ENCODE data around the gene HMGB1.

HMGB1 gene

DNA sequence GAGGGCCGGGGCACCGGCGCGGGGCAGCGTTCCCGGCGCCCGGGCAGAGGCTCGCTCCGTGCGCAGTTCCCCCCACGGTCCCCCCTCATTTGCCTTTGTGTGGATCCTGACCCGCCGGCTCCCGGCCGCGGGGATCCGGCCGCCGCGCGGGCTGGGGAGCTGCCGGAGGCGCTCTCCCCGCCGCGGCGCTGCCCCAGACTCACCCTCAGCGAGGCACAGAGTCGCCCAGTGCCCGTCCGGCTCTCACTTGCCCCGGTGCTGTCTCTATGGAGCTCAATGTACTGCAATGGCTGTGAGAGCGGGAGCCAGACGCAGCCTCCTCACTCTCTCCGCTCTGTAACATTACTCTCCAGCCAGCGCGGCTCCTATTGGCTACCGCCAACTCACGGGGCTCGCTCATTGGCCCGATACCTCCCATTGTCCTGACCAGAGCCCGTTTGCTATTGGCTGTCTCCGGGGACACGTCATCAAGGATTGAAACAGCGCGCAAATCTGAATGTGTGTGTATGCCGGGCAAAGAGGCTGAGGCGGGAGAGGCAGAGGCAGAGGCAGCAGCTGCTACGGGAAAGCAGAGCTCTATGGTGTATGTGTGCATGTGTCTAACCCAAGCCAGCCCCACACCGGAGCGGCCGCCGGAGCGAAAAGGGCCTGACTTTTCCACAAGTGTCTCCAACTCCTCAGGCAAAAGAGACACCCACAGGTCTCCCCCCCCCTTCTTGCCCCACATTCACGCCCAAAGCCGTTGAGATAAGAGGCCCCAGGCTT lies at the start of gene HMGB1:
TSS of gene HMGB1 (minus strand) at position 344 of the 765 bp plus-strand sequence. CDS start 2,256 bp downstream, outside the sequence.
- peak; percentile 99 for DNase-seq

DNA sequence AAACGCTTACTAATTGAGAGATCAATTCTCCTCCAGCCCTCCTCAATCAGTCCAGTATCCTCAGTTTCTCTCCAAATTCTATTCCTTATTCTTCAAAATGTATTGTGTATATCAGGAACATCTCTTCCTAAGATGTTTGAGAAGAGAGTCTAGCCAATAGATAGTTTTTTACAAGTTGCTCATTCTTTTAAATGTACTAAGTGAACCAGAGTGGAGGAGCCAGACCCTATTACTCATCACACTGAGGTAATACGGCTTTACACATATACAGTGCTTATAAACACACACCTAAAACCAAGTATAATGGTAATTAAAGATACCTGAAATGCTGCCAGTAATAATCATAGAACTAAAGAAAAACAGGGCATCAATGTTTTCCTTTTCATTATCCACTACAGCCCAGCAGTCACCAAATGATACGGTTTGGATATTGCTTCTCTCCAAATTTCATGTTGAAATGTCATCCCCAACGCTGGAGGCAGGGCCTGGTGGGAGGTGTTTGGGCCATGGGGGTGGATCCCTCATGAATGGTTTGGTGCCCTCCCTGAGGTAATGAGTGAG lies 45.2 kb upstream of the HMGB1 start:
- no peak for DNase-seq

DNA sequence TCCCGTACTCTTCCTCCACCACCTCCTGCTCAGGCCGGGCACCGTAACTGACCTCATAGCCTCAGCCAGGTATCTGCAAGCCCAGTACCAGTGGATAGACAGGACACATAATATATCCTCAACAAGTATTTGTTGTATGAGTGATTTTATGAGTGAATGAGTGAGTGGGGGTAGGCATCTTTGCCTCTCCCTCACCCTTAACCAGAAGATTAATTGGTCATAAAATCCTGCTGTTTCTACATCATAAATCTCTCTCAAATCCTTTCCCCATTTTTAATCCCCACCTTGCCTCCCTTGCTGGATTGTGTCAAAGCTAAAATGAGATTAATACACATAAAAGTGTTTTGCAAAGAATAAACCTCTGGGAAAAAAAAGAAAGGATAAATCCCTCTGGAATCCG lies 44.4 kb upstream of the HMGB1 start:
- no peak for DNase-seq

DNA sequence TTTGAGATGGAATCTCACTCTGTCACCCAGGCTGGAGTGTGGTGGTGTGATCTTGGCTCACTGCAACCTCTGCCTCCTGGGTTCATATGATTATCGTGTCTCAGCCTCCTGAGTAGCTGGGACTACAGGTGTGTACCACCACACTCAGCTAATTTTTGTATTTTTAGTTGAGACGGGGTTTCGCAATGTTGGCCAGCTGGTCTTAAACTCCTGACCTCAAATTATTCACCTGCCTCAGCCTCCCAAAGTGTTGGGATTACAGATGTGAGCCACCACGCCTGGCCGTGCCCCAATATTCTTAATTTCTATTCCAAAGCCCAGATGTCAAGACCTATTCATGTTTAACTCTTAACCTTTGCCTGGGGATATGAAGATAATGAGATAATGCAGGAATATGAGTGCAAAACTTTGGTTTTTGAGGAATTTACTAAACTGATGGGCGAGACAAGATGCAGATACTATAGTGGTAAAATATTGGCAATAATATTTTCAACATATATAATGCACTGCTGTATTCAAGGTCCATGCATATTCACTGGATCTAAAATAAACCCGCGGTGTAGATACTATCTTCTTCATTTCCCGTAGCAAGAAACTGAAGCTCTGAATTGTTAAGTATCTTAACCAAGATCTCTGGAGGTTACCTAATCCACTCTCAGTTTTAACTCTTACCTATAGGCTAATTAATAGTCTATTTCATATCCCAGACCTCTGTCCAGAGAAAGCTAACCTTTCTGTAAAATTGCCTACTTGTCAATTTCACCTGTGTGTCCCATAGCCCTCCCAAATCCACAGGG lies 43.7 kb upstream of the HMGB1 start:
- no peak for DNase-seq

DNA sequence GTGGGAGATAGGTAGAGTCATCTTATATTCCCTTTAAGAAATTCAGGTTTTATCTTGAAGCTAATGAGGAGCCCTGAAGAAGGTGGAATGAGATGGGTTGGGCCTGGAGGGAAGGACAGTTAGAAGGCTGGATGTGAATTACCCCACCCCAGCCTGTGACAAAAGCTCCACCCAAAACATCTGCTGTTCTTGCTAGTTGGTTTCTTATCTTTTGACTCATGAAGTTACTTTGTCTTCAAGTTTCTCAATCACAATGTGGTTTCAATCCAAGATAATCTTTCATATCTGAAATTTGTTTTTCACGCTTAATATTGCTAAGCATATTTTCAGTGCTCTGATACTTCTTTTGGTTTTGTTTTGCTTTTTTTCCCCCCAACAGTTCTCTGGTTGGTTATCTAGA lies 38.3 kb upstream of the HMGB1 start:
- no peak for DNase-seq

DNA sequence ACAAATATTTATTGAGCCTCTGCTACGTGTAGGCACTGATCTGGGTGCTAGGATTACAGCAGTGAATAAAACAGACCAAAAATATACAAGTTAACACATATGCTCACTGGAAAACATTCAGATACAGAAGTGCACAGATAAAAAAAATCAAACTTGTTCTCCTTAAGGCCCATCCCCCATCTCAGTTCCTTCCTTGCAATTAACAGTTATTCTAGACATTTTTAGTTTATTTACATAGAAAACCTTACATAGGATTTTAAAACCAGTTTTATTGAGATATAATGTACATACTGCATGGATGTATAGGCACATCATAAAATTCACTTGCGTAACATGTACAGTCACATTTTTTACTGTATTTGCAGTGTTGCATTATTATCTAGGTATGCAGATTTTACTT lies 36.5 kb upstream of the HMGB1 start:
- DNase-seq: no peak

DNA sequence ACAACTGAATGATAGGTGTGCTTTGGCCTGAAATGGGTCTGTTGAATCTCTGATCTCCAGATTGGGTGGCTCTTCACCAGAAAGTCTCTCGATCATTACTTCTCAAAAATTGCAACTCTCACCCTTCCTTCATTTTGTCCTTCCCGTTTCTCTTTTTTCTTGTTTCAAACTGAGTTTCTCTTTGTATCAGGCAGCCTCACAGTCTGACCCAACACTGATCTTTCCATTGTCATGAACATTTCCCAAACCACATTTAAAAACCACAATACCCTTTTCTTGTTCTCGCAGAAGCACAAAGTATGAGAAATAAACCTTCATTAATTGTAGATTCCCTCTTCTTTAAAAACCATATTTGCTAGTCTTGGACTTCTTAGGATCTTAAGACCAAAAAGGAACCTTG lies 33.6 kb upstream of the HMGB1 start:
- DNase-seq: peak; percentile 28

DNA sequence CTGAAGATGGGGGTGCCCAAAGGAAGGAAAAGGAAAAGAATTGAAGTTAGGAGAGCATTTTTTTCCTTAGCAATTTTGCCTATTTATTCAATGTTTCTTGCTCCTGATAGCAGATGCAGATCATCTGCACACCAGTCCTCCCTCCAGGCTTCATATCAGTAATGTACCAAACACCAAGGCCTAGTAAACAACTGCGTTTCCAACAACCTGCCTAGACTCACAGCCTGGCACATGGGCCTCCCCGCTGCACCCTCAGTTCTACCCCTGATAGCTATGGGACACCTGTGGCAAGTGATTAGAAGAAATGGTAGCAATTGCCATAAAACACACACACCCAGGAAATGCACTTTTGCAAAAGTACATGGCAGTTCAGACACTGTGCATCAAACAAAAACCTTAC lies 30.4 kb upstream of the HMGB1 start:
- DNase-seq: no peak

DNA sequence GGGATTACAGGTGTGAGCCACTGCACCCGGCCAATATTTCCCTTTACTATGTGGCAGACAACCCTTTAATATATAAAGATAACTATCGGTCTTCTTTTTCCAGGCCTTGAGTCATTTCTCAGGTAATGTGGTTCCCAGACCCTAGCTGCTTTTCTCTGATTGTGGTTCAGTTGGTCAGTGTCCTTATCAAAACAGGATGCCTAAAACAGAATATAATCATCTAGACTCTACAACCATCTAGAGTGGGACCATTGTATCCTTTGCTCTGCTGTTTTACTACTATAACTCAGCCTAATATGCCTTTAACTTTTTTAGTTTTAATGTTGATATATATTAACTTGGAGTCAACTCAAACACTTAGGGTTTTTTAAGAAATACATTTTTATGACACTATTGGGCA lies 30.0 kb upstream of the HMGB1 start:
- DNase-seq: no peak

DNA sequence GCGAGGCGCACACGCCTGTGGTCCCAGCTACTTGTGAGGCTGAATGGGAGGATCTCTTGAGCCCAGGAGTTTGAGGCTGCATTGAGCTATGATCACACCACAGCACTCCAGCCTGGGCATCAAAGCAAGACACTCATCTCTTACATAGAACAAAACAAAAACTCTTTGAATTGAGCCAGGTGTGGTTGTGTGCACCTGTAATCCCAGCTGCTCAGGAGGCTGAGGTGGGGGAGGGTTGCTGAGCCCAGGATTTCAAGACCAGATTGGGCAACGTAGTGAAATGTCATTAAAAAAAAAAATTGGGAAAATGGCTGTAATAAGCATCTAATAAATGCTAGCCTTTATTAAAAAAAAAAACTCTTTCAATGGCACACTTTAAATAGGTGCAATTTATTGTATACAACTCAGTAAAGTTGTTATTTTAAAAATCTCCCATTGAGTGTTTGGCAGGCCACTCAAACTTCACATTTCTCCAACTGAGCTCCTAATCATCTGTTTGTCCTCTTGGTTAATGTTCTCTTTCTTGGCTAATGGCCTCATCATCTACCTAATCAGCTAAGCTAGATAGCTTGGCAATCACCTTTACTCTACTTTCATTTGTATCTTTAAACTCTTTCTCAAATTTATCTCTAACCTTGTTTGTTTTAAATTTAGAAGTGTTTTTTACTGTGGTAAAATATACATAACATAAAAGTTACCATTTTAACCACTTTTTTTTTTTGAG lies 28.1 kb upstream of the HMGB1 start:
- no peak for DNase-seq

DNA sequence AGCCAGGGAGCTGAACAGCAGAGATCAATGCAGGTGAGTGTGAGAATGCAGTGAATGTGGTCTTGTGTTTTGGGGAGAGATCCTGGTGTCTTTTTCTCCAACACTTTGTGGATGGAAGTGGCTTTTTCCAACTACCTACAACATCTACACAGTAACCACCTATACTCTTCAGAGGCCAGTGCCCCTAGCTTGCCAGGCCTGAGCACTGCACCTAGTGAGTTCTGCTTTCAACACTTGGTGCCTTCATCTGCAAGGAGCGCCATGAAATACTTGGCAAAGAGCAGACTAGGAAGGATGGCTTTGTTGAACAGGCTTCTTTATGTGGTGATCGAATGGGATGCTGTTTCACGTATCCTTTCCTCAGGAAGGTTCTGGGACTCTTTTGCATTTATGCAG lies 21.3 kb upstream of the HMGB1 start:
- DNase-seq: no peak

DNA sequence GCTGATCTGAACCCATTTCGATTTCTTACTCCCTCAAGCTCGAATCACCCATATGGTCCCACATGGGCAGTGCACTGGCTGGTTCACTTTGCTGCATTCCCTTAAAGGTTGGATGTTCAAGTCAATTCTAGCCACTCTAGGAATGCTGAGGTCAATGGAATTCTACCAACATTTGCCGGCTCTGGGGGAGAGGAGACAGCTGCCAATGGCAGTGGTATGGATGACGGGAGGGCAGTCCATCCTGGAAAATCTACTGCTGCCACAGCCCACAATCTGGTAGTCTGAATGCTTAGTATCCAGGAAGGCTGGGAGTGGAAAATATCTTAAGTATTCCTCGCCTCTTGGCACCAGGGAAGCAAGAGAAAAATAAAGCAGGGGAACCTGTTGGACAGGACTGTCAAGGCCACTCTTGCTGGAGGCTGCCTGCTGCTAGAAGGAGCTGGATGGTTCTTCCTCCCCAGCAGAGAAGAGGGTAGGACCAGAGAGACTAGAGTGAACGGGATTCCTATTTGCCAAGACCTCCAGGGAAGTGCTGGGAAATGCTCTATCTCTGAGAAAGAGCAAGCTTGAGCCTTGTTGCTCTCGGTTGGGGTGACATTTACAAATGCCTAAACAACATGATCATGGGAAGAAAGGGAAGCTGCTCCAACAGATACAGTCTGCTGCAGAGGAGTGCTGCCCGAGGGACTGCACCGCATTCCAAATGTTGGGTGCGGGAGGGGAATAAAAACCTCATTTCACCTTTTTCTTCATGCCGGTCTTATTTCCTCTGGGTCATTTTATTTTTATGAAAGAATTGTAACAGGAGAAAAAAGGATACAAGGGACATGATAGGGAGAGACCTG lies 20.7 kb upstream of the HMGB1 start:
- no peak for DNase-seq

DNA sequence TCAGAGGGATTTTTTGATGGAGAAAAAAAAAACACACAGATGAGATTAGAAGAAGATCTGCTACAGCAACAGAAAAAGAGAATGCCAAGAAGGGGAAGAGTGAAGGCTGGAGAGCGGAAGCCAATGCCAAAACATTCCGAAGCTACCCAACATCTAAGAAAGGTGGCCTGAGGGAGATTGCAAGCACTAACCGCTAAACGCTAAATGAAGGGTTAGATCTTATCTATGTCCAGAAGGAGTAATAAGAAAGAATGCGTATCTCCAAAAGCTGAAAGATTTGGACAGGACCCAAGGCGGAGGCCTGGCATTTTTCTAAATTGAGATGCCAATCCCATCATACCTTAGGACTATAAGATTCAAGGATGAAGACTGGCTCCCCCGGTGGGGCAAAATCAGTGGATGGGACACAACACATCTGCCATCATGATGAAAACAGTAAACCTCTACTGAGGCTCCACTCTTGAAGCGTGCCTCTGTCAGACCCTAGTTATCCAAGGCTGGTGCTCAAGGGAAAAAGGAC lies 15.6 kb upstream of the HMGB1 start:
- no peak for DNase-seq

DNA sequence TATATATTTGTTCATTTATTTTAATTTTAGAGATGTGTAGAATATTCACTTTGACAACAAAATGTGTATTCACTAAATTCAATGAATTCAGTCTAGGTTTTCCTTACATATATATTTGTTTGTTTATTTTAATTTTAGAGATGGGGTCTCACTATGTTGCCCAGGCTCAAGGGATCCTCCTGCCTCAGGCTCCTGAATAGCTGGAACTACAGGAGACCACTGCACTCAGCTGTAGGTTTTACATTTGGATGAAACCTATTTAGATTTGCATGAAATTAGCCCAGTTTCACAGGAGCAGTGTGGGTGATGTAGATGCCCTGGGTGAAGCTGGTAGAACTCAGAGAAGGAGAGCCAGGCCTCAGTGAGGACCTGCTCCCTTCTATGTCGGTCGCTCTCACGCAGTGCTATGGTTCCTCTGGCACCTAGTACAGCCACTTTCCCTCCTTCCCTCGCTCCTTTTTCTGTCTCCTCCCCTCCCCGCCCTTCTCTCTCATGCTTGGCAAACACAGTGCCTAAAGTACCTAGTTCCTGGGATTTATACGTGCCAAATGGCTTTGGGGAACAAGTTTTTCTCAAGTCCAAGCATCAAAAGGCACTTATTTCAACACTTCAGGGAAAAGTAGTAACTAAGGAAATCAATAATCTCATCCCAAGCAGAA lies 14.7 kb upstream of the HMGB1 start:
- DNase-seq: no peak

DNA sequence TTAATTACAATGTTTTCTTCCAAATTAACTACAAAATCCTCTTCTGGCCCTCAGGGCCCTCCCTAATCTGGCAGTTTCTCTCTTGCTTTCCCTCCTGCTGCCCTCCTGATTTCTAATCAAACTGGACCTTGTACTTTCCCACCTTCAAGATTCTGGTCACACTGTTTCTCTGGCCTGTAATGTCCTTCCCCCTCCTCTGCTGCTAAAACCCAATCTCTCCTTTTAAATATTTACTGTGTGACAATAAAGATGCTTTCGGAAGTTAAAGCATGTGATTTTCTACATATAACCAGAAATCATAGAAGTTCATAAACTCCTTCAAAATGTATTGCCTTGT lies 14.1 kb upstream of the HMGB1 start:
- DNase-seq: no peak

DNA sequence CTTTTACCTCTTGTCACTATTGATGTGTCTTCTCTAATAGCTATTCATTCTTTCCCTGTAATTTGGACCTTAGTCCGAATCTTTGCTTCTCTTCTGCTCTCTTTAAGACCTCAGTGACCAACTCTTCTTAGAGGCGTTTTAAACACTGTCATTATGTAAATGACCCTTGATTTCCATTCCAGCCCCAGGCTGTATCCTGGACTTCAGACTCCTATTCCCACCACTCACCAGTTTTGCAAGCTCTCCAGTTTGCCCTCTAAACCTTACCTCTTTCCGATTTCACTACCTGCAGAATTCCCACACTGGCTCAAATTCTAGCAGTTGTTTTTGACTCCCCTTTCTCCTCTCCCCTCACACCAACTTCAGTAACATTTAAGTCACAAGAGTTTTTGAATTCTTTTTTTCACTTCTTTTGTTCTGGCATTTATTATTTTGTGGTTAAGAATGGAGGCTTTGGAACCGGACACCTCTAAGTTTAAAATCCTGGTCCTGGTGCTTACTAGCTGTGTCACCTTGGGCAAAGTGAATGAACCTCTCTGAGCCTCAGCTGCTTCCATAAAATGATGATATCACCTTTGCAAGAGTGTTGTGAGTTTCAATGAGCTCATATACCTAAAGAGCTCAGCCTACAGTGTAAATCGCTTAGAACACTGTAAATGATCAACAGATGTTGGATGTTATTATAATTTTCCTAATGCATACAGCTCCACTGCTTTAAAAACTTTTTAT lies 13.6 kb upstream of the HMGB1 start:
- no peak for DNase-seq

DNA sequence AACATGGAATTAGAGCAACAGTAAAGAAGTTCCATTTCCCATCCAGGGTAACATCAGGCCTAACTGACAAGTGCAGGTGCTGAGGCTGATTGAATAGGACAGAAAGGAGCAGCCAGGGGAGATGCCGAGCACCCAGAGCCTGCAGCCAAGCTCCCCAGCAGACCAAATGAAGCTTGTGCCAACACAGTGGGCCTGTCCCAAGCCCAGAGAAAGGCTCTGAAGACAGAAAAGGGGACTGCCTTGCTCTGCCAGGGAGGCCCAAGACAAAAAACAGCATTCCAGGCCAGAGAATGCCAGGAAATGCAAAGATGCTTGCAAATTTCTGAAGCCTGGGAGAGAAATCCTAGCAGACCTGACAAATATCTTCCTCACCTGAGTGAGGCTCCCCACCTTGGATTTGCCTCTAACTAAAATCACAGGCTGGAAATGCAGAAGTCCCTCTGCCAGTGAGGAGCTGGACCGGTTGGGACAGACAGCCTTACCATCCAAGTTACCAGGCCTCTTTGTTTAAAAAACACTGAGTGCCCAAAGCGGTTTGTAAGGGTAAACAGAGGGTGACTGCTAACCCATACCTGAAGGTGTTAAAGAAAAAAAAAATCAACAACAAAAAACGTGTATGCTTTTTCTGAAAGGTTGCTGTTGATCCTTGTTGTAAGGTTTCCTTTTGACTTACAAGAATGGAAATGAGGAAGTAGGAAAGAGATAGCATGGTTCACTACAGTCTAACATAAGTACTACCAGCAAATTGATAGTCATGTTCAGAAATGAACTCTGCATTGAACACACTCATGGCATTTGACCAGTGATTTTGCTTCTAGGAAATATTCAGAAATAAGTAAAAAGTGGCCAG lies 11.8 kb upstream of the HMGB1 start:
- peak; percentile 43 for DNase-seq

DNA sequence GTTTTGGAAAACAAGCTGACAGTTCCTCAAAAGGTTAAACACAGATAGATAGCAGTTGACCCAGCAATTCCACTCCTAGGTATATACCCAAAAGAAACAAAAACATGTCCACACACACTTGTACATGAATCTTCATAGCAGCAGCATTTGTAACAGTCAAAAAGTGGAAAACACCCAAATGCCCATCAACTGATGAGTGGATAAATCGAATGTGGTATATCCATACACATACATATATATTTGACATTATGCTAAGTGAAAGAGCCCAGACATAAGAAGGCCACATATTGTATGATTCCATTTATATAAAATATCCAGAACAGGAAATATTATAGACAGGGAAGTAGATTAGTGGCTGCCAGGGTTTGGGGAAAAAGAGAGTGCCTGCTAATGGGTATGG lies 7.9 kb upstream of the HMGB1 start:
- DNase-seq: no peak

DNA sequence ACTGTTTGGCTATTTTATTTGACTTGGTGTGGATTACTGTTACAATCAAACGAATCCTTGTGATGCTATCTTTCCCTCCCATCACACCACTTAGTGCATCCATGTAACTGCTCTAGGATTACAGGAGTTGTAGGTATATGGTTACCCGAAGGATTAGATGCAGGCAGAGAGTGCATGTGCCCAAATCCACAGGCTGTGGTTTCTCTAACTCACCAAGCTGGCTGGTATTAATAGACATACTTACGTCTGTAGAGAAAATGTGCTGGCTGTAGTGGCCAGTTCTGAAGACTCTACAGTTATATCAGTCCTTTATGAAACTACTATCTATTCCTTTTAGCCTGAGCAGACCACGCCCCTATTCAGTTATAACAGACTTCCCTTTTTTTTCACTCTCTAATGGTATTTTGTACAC lies 1.1 kb upstream of the HMGB1 start:
- peak; percentile 56 for DNase-seq

DNA sequence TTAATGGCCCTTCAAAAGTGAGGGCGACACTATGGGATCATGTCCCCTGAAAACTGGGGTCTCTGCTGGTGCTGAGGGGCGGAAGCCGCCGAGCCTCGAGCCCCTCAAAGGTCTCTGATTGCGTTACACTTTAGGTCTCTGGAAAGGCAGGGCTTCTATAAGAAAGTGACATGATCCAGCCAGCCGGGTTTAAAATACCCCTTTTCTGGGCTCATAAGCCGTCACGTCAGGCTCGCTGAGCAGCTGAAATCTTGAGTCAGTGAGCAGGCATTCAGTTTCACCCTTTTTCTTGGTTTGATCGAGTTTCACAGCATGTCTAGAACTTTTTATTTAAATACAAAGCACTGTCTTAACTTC lies 600 bp upstream of the HMGB1 start:
- no peak for DNase-seq

DNA sequence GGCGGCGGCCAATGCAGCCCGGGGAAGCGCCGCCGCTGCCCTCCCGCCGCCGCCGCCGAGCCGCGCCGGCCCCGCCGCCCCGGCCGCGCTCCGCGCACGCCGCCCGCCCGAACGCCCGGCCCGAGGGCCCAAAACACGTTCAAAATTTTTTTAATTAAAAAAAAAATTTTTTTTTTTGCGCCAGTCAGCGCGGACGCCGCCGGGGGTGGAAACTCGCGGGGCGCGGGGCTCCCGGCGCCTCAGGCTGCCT lies 468 bp downstream of the HMGB1 start:
- no peak for DNase-seq
